Mesenchymal stem cell (in vitro differentiated cells and primary cell): ENCODE measurements around the gene EDRF1.

Experiments used
- DNase-seq: peaks from one replicate; pipeline ENCODE4 v3.0.0-alpha.2; 2013
- H2AFZ ChIP-seq: one replicate; pipeline ENCODE4 v1.6.1; 2013; ENCODE audit warnings: low read depth, mild to moderate bottlenecking, control low read depth, inconsistent platforms, low read length, moderate library complexity
- H2AK5ac ChIP-seq: 2 replicates; pipeline ENCODE4 v1.6.1; 2013; ENCODE audit warnings: low read length, moderate library complexity, mild to moderate bottlenecking, inconsistent platforms; ENCODE audit not compliant: severe bottlenecking
- H2BK120ac ChIP-seq: one replicate; pipeline ENCODE4 v1.6.1; 2013; ENCODE audit warnings: low read depth, mild to moderate bottlenecking, inconsistent platforms, low read length, moderate library complexity
- H2BK12ac ChIP-seq, 2 experiments: one replicate each; pipeline ENCODE4 v1.6.1; 2013; ENCODE audit warnings: inconsistent platforms in 2 of 2, low read length in 2 of 2, mild to moderate bottlenecking in 2 of 2, moderate library complexity in 2 of 2, control low read depth in 1 of 2
- H2BK15ac ChIP-seq: one replicate; pipeline ENCODE4 v1.6.1; 2013; ENCODE audit warnings: mild to moderate bottlenecking, low read depth, inconsistent platforms; ENCODE audit not compliant: poor library complexity, severe bottlenecking
- H2BK5ac ChIP-seq: 2 replicates; pipeline ENCODE4 v1.6.1; 2013; ENCODE audit warnings: low read depth, mild to moderate bottlenecking, low read length, control low read depth, inconsistent platforms; ENCODE audit not compliant: poor library complexity, severe bottlenecking
- H3K14ac ChIP-seq, 2 experiments: one replicate each; pipeline ENCODE4 v1.6.1; 2013; ENCODE audit warnings: inconsistent platforms in 2 of 2, low read length in 2 of 2, control low read depth in 1 of 2, mild to moderate bottlenecking in 1 of 2, moderate library complexity in 1 of 2
- H3K18ac ChIP-seq, 2 experiments: one replicate each; pipeline ENCODE4 v1.6.1; 2013; ENCODE audit warnings: inconsistent platforms in 2 of 2, low read length in 2 of 2, control low read depth in 1 of 2, low read depth in 1 of 2, mild to moderate bottlenecking in 1 of 2
- H3K23ac ChIP-seq, 2 experiments: one replicate each; pipeline ENCODE4 v1.6.1; 2013; ENCODE audit warnings: inconsistent platforms in 2 of 2, low read length in 2 of 2, mild to moderate bottlenecking in 2 of 2, moderate library complexity in 2 of 2, control low read depth in 1 of 2
- H3K27ac ChIP-seq: 2 replicates; pipeline ENCODE4 v1.5.1; 2013; ENCODE audit warnings: mild to moderate bottlenecking, moderate library complexity, low read length, control low read depth, inconsistent platforms; ENCODE audit not compliant: poor library complexity, severe bottlenecking
- H3K27me3 ChIP-seq, 2 experiments: 2 replicates each; pipeline versions ENCODE4 v1.6.1 to v1.7.0; 2013; ENCODE audit warnings: low read length in 2 of 2, mild to moderate bottlenecking in 2 of 2, moderate library complexity in 2 of 2, control low read depth in 1 of 2, inconsistent platforms in 1 of 2; ENCODE audit not compliant: control insufficient read depth in 1 of 2, insufficient read depth in 1 of 2
- H3K36me3 ChIP-seq, 2 experiments: 2 replicates each; pipeline versions ENCODE4 v1.6.1 to v1.7.0; 2013; ENCODE audit warnings: low read length in 2 of 2, control low read depth in 1 of 2, inconsistent platforms in 1 of 2, low read depth in 1 of 2, mild to moderate bottlenecking in 1 of 2; ENCODE audit not compliant: insufficient read depth in 2 of 2, control insufficient read depth in 1 of 2
- H3K4ac ChIP-seq, 2 experiments: one replicate each; pipeline ENCODE4 v1.6.1; 2013; ENCODE audit warnings: inconsistent platforms in 2 of 2, low read length in 2 of 2, mild to moderate bottlenecking in 2 of 2, moderate library complexity in 2 of 2, control low read depth in 1 of 2, low read depth in 1 of 2
- H3K4me1 ChIP-seq: 2 replicates; pipeline ENCODE4 v1.6.1; 2013; ENCODE audit warnings: low read depth, low read length, control low read depth; ENCODE audit not compliant: control insufficient read depth, insufficient read depth
- H3K4me2 ChIP-seq: 2 replicates; pipeline ENCODE4 v1.6.1; 2013; ENCODE audit warnings: low read length, mild to moderate bottlenecking, inconsistent platforms; ENCODE audit not compliant: poor library complexity, severe bottlenecking
- H3K4me3 ChIP-seq, 2 experiments: 2 replicates each; pipeline versions ENCODE4 v1.5.1 to v1.7.0; 2013; ENCODE audit warnings: low read length in 2 of 2, mild to moderate bottlenecking in 2 of 2, control low read depth in 1 of 2, low read depth in 1 of 2; ENCODE audit not compliant: insufficient read depth in 1 of 2
- H3K79me1 ChIP-seq: replicated peaks from 2 replicates; pipeline ENCODE4 v1.6.1; 2013; ENCODE audit warnings: mild to moderate bottlenecking, control low read depth, low read length, inconsistent platforms; ENCODE audit not compliant: poor library complexity, severe bottlenecking
- H3K9ac ChIP-seq: 2 replicates; pipeline ENCODE4 v1.7.0; 2013; ENCODE audit warnings: mild to moderate bottlenecking, low read length, moderate library complexity
- H3K9me3 ChIP-seq: 2 replicates; pipeline ENCODE4 v1.7.0; 2013; ENCODE audit warnings: mild to moderate bottlenecking, low read length; ENCODE audit not compliant: control insufficient read depth
- H4K8ac ChIP-seq: one replicate; pipeline ENCODE4 v1.6.1; 2013; ENCODE audit warnings: inconsistent platforms, mild to moderate bottlenecking, low read length, moderate library complexity
- H4K91ac ChIP-seq: one replicate; pipeline ENCODE4 v1.6.1; 2013; ENCODE audit warnings: mild to moderate bottlenecking, low read length, inconsistent platforms
- WGBS: methylation state at CpG from one replicate; pipeline ENCODE4 v1.1.7; 2013; ENCODE audit warnings: mixed read lengths; 5-methylcytosine and 5-hydroxymethylcytosine counted together

Gene EDRF1

DNA sequence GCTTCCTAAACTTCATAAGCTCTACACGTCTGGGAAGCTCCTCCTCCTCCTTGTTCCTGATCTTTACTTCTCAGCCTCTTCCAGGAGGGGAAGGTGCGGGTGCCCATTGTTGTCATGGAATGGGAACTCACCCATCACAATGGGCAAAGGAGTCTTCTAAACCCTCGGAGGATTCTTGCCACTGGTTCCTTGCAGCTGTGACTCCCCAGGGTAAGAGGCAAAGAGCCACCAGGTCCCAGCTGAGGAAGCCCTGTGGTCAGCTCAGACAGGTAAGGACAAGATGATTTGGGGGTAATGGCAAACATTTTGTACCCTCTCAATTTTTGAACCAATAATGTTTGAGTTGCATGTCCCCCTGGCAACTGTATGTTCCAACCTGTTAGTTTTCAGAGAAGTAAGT, 36.4 kb upstream of the EDRF1 start, which contains the start of gene TEX36:
TSS of gene TEX36 (minus strand) at position 101 of the 400 bp plus-strand sequence. CDS start 174 bp downstream, outside the sequence.
- H3K14ac ChIP-seq = no peak within 1 kb of the TSS

GRCh38 chr10:125683821-125684220, 35.7 kb upstream of the EDRF1 start:
- Histone ChIP-seq H2BK15ac (no peak overlapping the region), H3K27me3 (peaks cover 9 to 16% of the 10 kb centered on the region in 2 experiments), H3K23ac (no peak overlapping the region), H3K79me1 (no peaks in the 10 kb centered on the region), H3K9me3 (no peaks in the 10 kb centered on the region), H2AK5ac (no peak overlapping the region), H2BK120ac (no peak overlapping the region), H3K4me1 (no peaks in the 10 kb centered on the region), H3K27ac (no peak overlapping the region), H4K91ac (no peak overlapping the region), H3K14ac (no peak overlapping the region), H2BK12ac (no peak overlapping the region), H2AFZ (no peak overlapping the region), H4K8ac (no peak overlapping the region), H2BK5ac (no peak overlapping the region), H3K36me3 (no peaks in the 10 kb centered on the region), H3K4me2 (no peak overlapping the region), H3K4ac (no peak overlapping the region), H3K4me3 (no peak overlapping the region), H3K9ac (no peak overlapping the region), H3K18ac (no peak overlapping the region)
- WGBS = 70% methylated on average over 3 of the region's 7 CpGs
- no peak for DNase-seq

More for the DNA sequence above, 36.4 kb upstream of the EDRF1 start, which contains the start of gene TEX36:
- no peaks in the 10 kb centered on the region for H3K4me1 ChIP-seq
- no peaks in the 10 kb centered on the region for H3K79me1 ChIP-seq
- H4K8ac ChIP-seq = no peak within 1 kb of the TSS
- no peak within 1 kb of the TSS for H2BK5ac ChIP-seq
- H3K4me2 ChIP-seq = no peak within 1 kb of the TSS
- no peak within 1 kb of the TSS for H2AFZ ChIP-seq
- H3K9ac ChIP-seq = no peak within 1 kb of the TSS
- no peak within 1 kb of the TSS for H4K91ac ChIP-seq
- H3K9me3 ChIP-seq = peaks cover 3% of the 10 kb centered on the region
- H3K4ac ChIP-seq = no peak within 1 kb of the TSS
- no peak within 1 kb of the TSS for H2BK12ac ChIP-seq
- peaks cover 9 to 16% of the 10 kb centered on the region in 2 experiments for H3K27me3 ChIP-seq
- WGBS = 59% methylated on average over 3 of the region's 3 CpGs
- H3K23ac ChIP-seq = no peak within 1 kb of the TSS
- H3K4me3 ChIP-seq = no peak within 1 kb of the TSS
- H3K18ac ChIP-seq = no peak within 1 kb of the TSS
- no peak within 1 kb of the TSS for H2BK15ac ChIP-seq
- DNase-seq = no peak
- no peak within 1 kb of the TSS for H2BK120ac ChIP-seq
- no peak within 1 kb of the TSS for H3K27ac ChIP-seq
- no peaks in the 10 kb centered on the region for H3K36me3 ChIP-seq
- H2AK5ac ChIP-seq = no peak within 1 kb of the TSS

- H3K9ac ChIP-seq = no peak overlapping the region
- no peak overlapping the region for H3K18ac ChIP-seq
- no peaks in the 10 kb centered on the region for H3K9me3 ChIP-seq
- H3K36me3 ChIP-seq = no peaks in the 10 kb centered on the region
- no peaks in the 10 kb centered on the region for H3K79me1 ChIP-seq
- 80% methylated on average over 4 of the region's 5 CpGs for WGBS
- H3K27ac ChIP-seq = no peak overlapping the region
- no peak overlapping the region for H2BK15ac ChIP-seq
- H3K23ac ChIP-seq = no peak overlapping the region
- H2AK5ac ChIP-seq = no peak overlapping the region
- no peak overlapping the region for H4K8ac ChIP-seq
- no peak overlapping the region for H2BK5ac ChIP-seq
- no peak overlapping the region for H4K91ac ChIP-seq
- no peak overlapping the region for H3K4me2 ChIP-seq
- H3K4me3 ChIP-seq = no peak overlapping the region
- peaks cover 9 to 16% of the 10 kb centered on the region in 2 experiments for H3K27me3 ChIP-seq
- no peak overlapping the region for H2AFZ ChIP-seq
- no peak overlapping the region for H3K14ac ChIP-seq
- H3K4me1 ChIP-seq = no peaks in the 10 kb centered on the region
- H2BK120ac ChIP-seq = no peak overlapping the region
- no peak overlapping the region for H3K4ac ChIP-seq
- DNase-seq = no peak
- H2BK12ac ChIP-seq = no peak overlapping the region
Measured at GRCh38 chr10:125684581-125684980, 34.9 kb upstream of the EDRF1 start.

- no peak overlapping the region for H4K8ac ChIP-seq
- H3K4ac ChIP-seq = no peak overlapping the region
- WGBS = 79% methylated on average over 3 of the region's 3 CpGs
- no peak overlapping the region for H4K91ac ChIP-seq
- H3K18ac ChIP-seq = no peak overlapping the region
- H2BK12ac ChIP-seq = no peak overlapping the region
- no peak overlapping the region for H3K4me3 ChIP-seq
- no peak overlapping the region for H2AFZ ChIP-seq
- no peak overlapping the region for H3K9ac ChIP-seq
- H2BK120ac ChIP-seq = no peak overlapping the region
- no peak overlapping the region for H3K4me2 ChIP-seq
- no peaks in the 10 kb centered on the region for H3K9me3 ChIP-seq
- no peak overlapping the region for H2BK5ac ChIP-seq
- peaks cover 12 to 16% of the 10 kb centered on the region in 2 experiments for H3K27me3 ChIP-seq
- DNase-seq = no peak
- H3K36me3 ChIP-seq = no peaks in the 10 kb centered on the region
- no peak overlapping the region for H2AK5ac ChIP-seq
- no peak overlapping the region for H3K23ac ChIP-seq
- H3K79me1 ChIP-seq = no peaks in the 10 kb centered on the region
- no peak overlapping the region for H3K14ac ChIP-seq
- no peak overlapping the region for H3K27ac ChIP-seq
- no peak overlapping the region for H2BK15ac ChIP-seq
- no peaks in the 10 kb centered on the region for H3K4me1 ChIP-seq
Measured at GRCh38 chr10:125687507-125688185, 31.9 kb upstream of the EDRF1 start.
